GM21528 (cell line): ENCODE results near the gene ATF2.

ENCODE experiments used
- ATAC-seq: cut with Tn5 transposase; IDR thresholded peaks from one replicate; pipeline ENCODE4 v1.9.1; 2021; ENCODE audit warnings: mild to moderate bottlenecking, moderate library complexity; ENCODE audit not compliant: unreplicated experiment, low FRiP score

Gene ATF2

GRCh38 chr2:175035806-175036205 is 132.2 kb downstream of the ATF2 start:
- no peak for ATAC-seq

- no peak for ATAC-seq
Observed at GRCh38 chr2:175034716-175035115, 133.3 kb downstream of the ATF2 start.

- no peak for ATAC-seq
Observed at GRCh38 chr2:175030380-175031271, 137.4 kb downstream of the ATF2 start.

GRCh38 chr2:175027755-175028154 is 140.2 kb downstream of the ATF2 start:
- ATAC-seq: no peak

- ATAC-seq: no peak
Observed at GRCh38 chr2:175026385-175026784, 141.6 kb downstream of the ATF2 start.

GRCh38 chr2:175025946-175026345 is 142.1 kb downstream of the ATF2 start:
- ATAC-seq: no peak

GRCh38 chr2:175025233-175025632 is 142.8 kb downstream of the ATF2 start:
- ATAC-seq: no peak

- ATAC-seq: no peak
Observed at GRCh38 chr2:175022923-175023322, 145.1 kb downstream of the ATF2 start.
